ENCODE measurements around the gene MYT1.
"Not testable (repeated sequence)": the region's sequence is repeated elsewhere in the genome, so short reads cannot be mapped to it uniquely, and the experiment has no call there.

The MYT1 gene

GRCh38 chr20:64166721-64167615 lies 2.7 kb downstream of the MYT1 start:
- DNase-seq (ENCODE audit: extremely low read depth in 1 of 2, low read depth in 1 of 2), result no peak

DNA sequence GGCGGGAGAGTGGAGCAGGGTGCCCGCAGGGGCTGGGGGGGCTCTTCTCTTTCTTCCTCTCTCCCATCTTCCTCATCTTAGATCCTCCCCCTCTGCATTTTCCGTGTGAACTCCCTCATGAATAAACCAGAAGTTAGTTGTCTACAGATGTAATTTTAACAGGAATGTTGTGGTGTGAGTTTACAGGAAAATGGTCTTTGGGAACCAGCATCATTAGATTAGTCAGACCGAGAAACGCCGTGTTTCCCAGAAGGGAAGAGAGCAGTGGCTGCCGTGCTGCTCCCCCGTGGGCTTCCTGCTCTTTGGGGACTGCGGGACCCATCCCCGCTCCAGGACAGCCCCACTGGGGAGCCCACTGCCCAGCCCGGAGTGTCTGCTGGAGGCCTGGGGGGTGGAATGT lies 3.4 kb downstream of the MYT1 start:
- no peak for DNase-seq (ENCODE audit: extremely low read depth in 1 of 2, low read depth in 1 of 2)

DNA sequence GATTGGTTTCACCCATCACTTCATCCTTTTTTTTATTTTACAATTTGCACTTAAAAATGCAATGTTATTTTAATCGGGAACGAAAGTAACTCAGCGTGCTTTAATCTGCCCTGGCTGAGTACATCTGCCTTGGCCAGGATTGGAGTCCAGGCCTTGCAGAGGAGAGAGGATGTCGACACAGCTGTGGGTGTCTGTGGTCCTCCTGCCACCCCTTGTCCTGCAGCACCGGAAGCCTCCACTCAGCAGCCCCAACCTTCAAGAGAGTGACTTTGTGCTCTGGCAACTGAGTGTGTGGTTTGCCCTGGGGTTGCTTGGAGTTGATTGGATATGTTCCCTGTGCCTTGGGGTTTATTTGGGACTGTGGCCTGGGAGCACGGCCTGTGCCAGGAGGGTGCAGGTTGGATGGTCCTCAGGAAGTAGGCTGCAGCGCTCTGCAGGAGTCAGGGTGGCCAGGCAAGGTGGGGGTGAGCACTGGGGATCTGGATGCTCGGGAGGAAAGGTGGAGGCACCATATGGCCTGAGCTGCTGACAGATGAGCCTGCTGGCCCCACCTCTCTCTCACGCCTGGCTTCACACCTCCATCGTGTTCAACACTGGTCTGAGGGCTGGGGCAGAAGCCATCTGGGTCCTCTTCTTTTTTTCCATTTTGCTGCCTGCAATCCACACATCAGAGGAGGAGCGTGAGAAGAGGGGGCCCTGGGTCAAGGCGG lies 4.3 kb downstream of the MYT1 start:
- DNase-seq (ENCODE audit: extremely low read depth in 1 of 2, low read depth in 1 of 2), result no peak

GRCh38 chr20:64169091-64169560 lies 4.9 kb downstream of the MYT1 start:
- DNase-seq (ENCODE audit: extremely low read depth in 1 of 2, low read depth in 1 of 2), result no peak

DNA sequence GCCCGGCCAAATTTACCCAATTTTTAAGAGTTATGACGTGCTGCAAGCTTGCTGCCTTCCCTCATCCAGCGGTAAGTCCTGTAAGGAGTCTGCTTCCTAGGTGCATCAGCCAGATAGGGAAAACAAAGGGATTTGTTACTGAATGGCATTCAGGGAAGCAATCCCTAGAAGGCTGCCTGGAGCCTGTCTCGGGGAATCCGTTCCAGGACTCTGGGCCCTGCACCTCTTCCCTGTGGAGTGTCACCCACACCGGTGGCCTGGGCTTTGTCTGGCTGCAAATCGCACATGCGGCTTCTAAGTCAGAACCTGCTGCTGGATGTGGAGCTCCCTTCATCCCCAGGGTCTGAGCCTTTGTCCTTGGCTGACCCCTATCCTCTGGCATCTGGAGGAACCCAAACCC lies 7.0 kb downstream of the MYT1 start:
- no peak for DNase-seq (ENCODE audit: extremely low read depth in 1 of 2, low read depth in 1 of 2)

DNA sequence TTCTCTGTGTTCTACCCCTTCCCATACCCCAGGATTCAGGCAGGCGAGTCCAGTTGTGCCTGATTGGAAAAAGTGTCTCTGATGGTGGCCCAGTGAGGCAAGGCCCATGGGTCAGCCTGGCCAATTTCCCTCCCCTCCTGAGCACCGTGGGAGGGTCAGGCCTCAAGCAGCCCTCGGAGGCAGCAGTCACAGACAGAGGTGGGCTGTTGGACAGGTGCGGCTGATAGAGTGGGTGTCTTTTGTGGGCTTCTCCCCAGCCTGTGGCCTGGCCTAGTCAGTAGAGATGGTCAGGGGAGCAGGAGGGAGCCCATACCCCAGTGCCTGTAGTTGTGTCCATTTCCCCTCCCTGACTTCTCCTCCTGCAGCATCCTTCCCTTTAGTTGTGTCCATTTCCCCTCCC lies 8.9 kb downstream of the MYT1 start:
- no peak for DNase-seq (ENCODE audit: extremely low read depth in 1 of 2, low read depth in 1 of 2)

- DNase-seq (ENCODE audit: extremely low read depth in 1 of 2, low read depth in 1 of 2), result no peak
These were observed 12.3 kb downstream of the MYT1 start for GRCh38 chr20:64176551-64176950.

- DNase-seq (ENCODE audit: extremely low read depth in 1 of 2, low read depth in 1 of 2), result no peak
These were observed 12.7 kb downstream of the MYT1 start for GRCh38 chr20:64176971-64177370.

GRCh38 chr20:64177384-64177783 lies 13.1 kb downstream of the MYT1 start:
- no peak for DNase-seq (ENCODE audit: extremely low read depth in 1 of 2, low read depth in 1 of 2)

DNA sequence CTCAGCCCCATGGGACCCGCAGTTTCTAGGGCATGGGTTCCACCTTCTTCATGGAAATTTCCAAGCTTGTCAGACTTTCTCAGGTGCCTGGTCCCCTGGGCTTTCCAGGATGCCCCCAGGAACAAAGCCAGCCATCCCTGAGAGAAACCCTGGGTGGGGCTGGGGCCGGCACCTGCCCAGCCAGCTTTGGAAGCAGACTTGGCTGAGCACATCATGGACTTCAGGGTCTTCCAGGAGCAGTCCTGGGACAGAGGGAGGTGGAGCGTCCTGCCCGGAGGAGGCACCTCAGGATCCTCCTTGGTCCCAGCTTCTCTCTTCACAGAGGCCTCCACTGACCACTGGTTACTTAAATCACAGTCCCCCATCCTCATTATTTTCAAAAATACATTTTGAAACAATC lies 13.5 kb downstream of the MYT1 start:
- no peak for DNase-seq (ENCODE audit: extremely low read depth in 1 of 2, low read depth in 1 of 2)

DNA sequence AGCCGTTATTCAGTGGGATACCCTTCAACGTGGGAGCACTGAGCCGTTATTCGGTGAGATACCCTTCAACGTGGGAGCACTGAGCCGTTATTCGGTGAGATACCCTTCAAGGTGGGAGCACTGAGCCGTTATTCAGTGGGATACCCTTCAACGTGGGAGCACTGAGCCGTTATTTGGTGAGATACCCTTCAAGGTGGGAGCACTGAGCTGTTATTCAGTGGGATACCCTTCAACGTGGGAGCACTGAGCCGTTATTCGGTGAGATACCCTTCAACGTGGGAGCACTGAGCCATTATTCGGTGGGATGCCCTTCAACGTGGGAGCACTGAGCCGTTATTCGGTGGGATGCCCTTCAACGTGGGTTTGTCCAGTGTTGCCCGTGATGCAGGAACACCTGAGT lies 14.7 kb downstream of the MYT1 start:
- not testable (repeated sequence) for DNase-seq (ENCODE audit: extremely low read depth in 1 of 2, low read depth in 1 of 2)

DNA sequence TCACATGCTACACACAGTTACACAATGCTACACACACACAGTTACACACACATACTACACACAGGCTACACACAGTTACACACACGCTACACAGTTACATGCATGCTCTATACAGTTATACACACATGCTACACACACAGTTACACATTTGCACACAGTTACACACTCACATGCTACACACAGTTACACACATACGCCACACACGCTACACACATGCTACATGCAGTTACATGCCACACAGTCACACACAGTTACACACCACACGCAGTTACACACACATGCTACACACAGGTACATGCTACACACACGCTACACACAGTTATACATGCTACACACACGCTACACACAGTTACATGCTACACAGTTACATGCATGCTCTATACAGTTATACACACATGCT lies 15.6 kb downstream of the MYT1 start:
- no peak for DNase-seq (ENCODE audit: extremely low read depth in 1 of 2, low read depth in 1 of 2)

DNA sequence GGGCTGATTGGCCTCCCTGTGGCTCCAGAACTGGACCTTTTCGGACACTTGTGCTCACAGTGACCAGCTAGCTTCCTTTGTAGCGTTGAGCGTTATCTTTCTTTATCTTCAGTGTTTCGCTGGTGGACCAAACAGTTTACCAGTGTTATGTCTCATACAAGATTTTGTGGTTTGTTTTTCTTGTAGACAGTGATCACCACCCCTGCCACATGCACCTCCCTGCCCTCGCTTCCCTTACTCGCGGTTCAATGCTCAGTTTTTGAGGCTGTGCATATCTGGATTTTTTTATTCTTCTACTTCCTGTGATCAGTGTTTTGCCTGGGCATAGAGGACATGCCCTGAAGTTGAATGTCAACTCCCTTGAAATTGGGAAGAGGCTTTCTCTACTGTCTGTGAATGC lies 16.4 kb downstream of the MYT1 start:
- DNase-seq (ENCODE audit: extremely low read depth in 1 of 2, low read depth in 1 of 2), result no peak

DNA sequence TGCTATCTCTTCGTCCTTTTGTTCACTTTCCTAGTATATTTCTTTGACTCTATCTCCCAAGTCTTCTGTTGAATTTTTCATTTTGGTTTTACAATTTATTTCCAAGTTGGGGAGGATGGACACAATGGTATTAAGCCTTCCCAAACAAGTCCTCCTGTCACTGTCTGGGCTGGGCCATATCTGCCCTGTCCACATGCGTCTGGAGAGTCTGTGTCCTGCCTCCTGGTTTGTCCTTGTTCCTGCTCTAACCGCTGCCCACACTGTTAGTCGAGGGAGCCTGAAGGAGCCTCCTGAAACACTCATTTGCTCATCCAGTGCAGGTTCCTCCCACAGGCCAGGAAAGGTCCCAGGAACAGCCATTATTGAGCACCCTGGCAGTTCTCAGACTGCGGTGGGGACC lies 17.1 kb downstream of the MYT1 start:
- DNase-seq (ENCODE audit: extremely low read depth in 1 of 2, low read depth in 1 of 2), result no peak

DNA sequence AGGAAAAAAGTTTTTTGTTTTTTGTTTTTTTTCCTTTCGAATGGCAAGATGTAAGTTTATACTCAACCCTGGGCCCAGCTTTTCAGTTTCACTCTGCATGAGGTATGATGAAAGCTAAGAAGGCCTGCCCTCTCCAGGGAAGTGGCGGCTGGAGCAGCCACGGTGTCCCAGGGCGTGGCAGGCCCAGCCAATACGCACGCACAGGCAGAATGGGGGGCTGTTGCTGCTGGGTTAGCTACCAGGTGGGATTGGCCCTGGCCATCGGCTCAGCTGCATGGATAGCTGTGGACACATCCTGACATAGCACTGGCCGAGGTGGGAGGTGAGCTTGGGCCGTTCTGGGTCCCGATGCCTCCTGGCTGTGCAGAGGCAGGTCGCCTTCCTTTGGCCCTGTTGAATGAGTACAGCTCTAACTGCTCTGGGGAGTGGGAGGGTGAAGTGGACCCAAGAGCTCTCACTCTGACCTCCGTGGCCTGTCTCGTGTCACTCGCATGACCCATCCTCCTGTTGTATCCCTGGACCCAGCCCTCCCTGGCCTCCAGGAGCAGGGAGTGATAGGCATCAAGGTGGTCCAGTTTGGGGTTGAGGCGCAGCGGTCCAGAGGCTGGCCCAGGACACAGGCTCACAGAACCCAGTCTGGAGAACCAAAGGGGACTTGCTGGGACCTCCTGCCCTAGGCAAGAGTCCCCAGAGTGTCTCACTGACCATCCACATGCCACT lies 18.1 kb downstream of the MYT1 start:
- no peak for DNase-seq (ENCODE audit: extremely low read depth in 1 of 2, low read depth in 1 of 2)

GRCh38 chr20:64183313-64183712 lies 19.1 kb downstream of the MYT1 start:
- DNase-seq (ENCODE audit: extremely low read depth in 1 of 2, low read depth in 1 of 2), result no peak

GRCh38 chr20:64184795-64185194 lies 20.5 kb downstream of the MYT1 start:
- no peak for DNase-seq (ENCODE audit: extremely low read depth in 1 of 2, low read depth in 1 of 2)

GRCh38 chr20:64185276-64185900 lies 21.1 kb downstream of the MYT1 start:
- DNase-seq (ENCODE audit: extremely low read depth in 1 of 2, low read depth in 1 of 2), result no peak

DNA sequence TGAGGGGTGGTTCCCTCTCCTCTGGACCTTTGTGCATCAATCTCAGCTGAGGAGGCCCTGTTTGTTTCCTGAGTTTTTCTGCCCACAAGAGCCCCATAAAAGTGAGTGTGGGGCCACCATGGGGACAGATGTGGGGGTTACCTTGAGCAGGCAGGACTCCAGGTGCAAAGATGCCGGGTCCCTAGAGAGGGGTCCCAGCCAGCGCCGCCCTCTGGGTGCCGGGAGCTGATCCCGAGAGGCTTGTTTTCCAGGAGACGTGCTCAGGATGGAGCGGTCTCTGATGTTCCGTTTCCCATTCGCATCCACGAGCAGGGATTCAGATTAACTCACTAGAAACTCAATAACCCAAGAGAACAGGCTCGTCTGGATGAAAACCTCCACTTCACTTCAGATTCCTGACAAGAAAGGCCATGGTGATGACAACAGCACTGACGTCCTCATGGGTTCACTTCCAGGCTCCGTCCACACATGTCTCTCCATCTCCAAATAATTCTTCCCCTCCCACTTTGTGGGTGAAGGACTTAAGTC lies 21.9 kb downstream of the MYT1 start:
- DNase-seq (ENCODE audit: extremely low read depth in 1 of 2, low read depth in 1 of 2), result no peak

- DNase-seq (ENCODE audit: extremely low read depth in 1 of 2, low read depth in 1 of 2), result not testable (repeated sequence)
These were observed 23.0 kb downstream of the MYT1 start for GRCh38 chr20:64187213-64187612.

DNA sequence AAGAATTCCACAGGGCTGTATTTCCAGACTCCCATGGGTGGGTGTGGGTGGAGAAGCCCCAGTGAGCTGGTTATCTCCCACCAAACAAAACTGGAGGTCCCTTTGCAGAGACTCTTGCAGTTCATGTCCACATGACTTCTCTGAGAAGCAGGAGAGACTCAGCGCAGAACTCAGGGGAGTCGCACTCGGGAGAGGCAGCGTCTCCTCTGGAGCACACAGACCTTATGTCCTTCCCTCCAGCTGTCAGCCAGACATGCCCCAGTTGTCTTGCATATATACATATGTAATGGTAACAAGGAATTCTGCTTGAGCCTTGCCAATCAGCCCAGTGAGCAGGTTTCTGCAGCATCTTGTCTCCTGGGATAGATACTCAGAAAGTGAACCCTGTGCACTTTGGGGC lies 23.8 kb downstream of the MYT1 start:
- DNase-seq (ENCODE audit: extremely low read depth in 1 of 2, low read depth in 1 of 2), result no peak

Measured in stimulated activated CD8-positive, alpha-beta memory T cell treated with anti-CD3 and anti-CD28 coated beads, Interleukin-7, amount 100 ng/mL, for 48 hours (primary cell).